ENCODE results near the gene KIF1B. TPM values are rescaled to one million over a fixed set of nuclear protein-coding genes. Genes with fewer than 3 reads are reported as not detected.

KIF1B gene
- total and polyA plus RNA-seq, 2 donors (not counting 1 experiment from before 2014, with no cell fraction given), result 3.5 to 16.4 TPM

GRCh38 chr1:10160907-10161490 is 49.4 kb upstream of the KIF1B start:
- no peak for TF ChIP-seq EZH2 (IDR thresholded peaks at IDR 0.05; ENCODE audit: borderline replicate concordance, insufficient read depth, low read depth, low read length, poor library complexity, severe bottlenecking)
- no peak for TF ChIP-seq CTCF (IDR thresholded peaks at IDR 0.05)
- intact Hi-C loops (cut with micrococcal nuclease), result no loop called here
- ATAC-seq (ENCODE audit: low read depth) (no peak), DNase-seq (no peak)
- no peaks in the 10 kb centered on the region for H3K4me1 ChIP-seq (ENCODE audit: control insufficient read depth in 2 of 2, insufficient read depth in 2 of 2, low read length in 2 of 2)
- peaks cover 5 to 23% of the 10 kb centered on the region in 2 experiments for H3K36me3 ChIP-seq (replicated peaks in 1 of 2; ENCODE audit: control extremely low read depth in 1 of 2, control insufficient read depth in 1 of 2, extremely low read depth in 1 of 2, insufficient read depth in 2 of 2, low read length in 1 of 2)
- no peak overlapping the region for H3K4me3 ChIP-seq (ENCODE audit: control extremely low read depth in 1 of 5, extremely low read depth in 1 of 5, insufficient read depth in 1 of 5, low read depth in 2 of 5, low read length in 4 of 5)
- 97% methylated on average over 8 of the region's 12 CpGs for WGBS (ENCODE audit: insufficient coverage)
- no peaks in the 10 kb centered on the region for H3K27me3 Mint-ChIP-seq
- no peak overlapping the region for H3K9ac ChIP-seq (ENCODE audit: low read length)
- no peaks in the 10 kb centered on the region for H4K20me1 ChIP-seq (ENCODE audit: control insufficient read depth, insufficient read depth, low read length, poor library complexity, severe bottlenecking)
- no peak overlapping the region for H3K27ac ChIP-seq (ENCODE audit: low read length in 2 of 2)
- H2AFZ ChIP-seq (ENCODE audit: insufficient read depth, low read depth, low read length, poor library complexity, severe bottlenecking), result no peak overlapping the region
- H3K9me3 ChIP-seq (ENCODE audit: control extremely low read depth in 1 of 3, control insufficient read depth in 2 of 3, insufficient read depth in 1 of 3, low read length in 2 of 3), result no peaks in the 10 kb centered on the region
- POLR2A ChIA-PET, result no interaction called here
- CTCF ChIA-PET, result interaction anchor here (1.3 kb wide), 1 partner anchor 49 kb away, joined by 3 read pairs; the partner anchor contains the start of gene KIF1B
- no peak overlapping the region for H3K4me3 Mint-ChIP-seq
- H3K9me3 Mint-ChIP-seq (ENCODE audit: insufficient read depth), result no peaks in the 10 kb centered on the region
- no peak overlapping the region for H3K4me2 ChIP-seq (replicated peaks; ENCODE audit: low read depth, low read length, poor library complexity, severe bottlenecking)
- no peaks in the 10 kb centered on the region for H3K79me2 ChIP-seq (ENCODE audit: control insufficient read depth, insufficient read depth, low read length)
- H3K27ac Mint-ChIP-seq, result no peak overlapping the region
- no peaks in the 10 kb centered on the region for H3K27me3 ChIP-seq (replicated peaks in 1 of 4; ENCODE audit: control extremely low read depth in 1 of 4, control insufficient read depth in 3 of 4, insufficient read depth in 4 of 4, low read length in 3 of 4)
- H3K4me1 Mint-ChIP-seq, result no peaks in the 10 kb centered on the region

- H3K27me3 ChIP-seq (replicated peaks in 1 of 4; ENCODE audit: control extremely low read depth in 1 of 4, control insufficient read depth in 3 of 4, insufficient read depth in 4 of 4, low read length in 3 of 4), result no peaks in the 10 kb centered on the region
- DNase-seq (no peak), ATAC-seq (ENCODE audit: low read depth) (no peak)
- no peak for TF ChIP-seq EZH2 (IDR thresholded peaks at IDR 0.05; ENCODE audit: borderline replicate concordance, insufficient read depth, low read depth, low read length, poor library complexity, severe bottlenecking)
- no peak for TF ChIP-seq CTCF (IDR thresholded peaks at IDR 0.05)
- H3K9ac ChIP-seq (ENCODE audit: low read length), result no peak overlapping the region
- 96% methylated on average over 8 of the region's 17 CpGs for WGBS (ENCODE audit: insufficient coverage)
- Mint-ChIP-seq H3K4me1 (no peaks in the 10 kb centered on the region), H3K27me3 (no peaks in the 10 kb centered on the region), H3K9me3 (ENCODE audit: insufficient read depth) (no peaks in the 10 kb centered on the region), H3K4me3 (no peak overlapping the region), H3K27ac (no peak overlapping the region)
- H2AFZ ChIP-seq (ENCODE audit: insufficient read depth, low read depth, low read length, poor library complexity, severe bottlenecking), result no peak overlapping the region
- no peaks in the 10 kb centered on the region for H3K9me3 ChIP-seq (ENCODE audit: control extremely low read depth in 1 of 3, control insufficient read depth in 2 of 3, insufficient read depth in 1 of 3, low read length in 2 of 3)
- ChIA-PET POLR2A (no interaction called here), CTCF (no interaction called here)
- no peak overlapping the region for H3K4me3 ChIP-seq (ENCODE audit: control extremely low read depth in 1 of 5, extremely low read depth in 1 of 5, insufficient read depth in 1 of 5, low read depth in 2 of 5, low read length in 4 of 5)
- no peaks in the 10 kb centered on the region for H4K20me1 ChIP-seq (ENCODE audit: control insufficient read depth, insufficient read depth, low read length, poor library complexity, severe bottlenecking)
- intact Hi-C loops (cut with micrococcal nuclease), result no loop called here
- H3K4me1 ChIP-seq (ENCODE audit: control insufficient read depth in 2 of 2, insufficient read depth in 2 of 2, low read length in 2 of 2), result no peaks in the 10 kb centered on the region
- H3K79me2 ChIP-seq (ENCODE audit: control insufficient read depth, insufficient read depth, low read length), result no peaks in the 10 kb centered on the region
- no peak overlapping the region for H3K4me2 ChIP-seq (replicated peaks; ENCODE audit: low read depth, low read length, poor library complexity, severe bottlenecking)
- H3K27ac ChIP-seq (ENCODE audit: low read length in 2 of 2), result no peak overlapping the region
- peaks cover 5 to 28% of the 10 kb centered on the region in 2 experiments for H3K36me3 ChIP-seq (replicated peaks in 1 of 2; ENCODE audit: control extremely low read depth in 1 of 2, control insufficient read depth in 1 of 2, extremely low read depth in 1 of 2, insufficient read depth in 2 of 2, low read length in 1 of 2)
Observed at GRCh38 chr1:10161541-10162290, 48.7 kb upstream of the KIF1B start.

Data from B cell (primary cell).